ENCODE data around the gene PRODH2.
A peak's percentile ranks its signal among the peaks of the same experiment; 100 is the strongest.
"Not testable (repeated sequence)": the region's sequence is repeated elsewhere in the genome, so short reads cannot be mapped to it uniquely, and the experiment has no call there.

The PRODH2 gene

DNA sequence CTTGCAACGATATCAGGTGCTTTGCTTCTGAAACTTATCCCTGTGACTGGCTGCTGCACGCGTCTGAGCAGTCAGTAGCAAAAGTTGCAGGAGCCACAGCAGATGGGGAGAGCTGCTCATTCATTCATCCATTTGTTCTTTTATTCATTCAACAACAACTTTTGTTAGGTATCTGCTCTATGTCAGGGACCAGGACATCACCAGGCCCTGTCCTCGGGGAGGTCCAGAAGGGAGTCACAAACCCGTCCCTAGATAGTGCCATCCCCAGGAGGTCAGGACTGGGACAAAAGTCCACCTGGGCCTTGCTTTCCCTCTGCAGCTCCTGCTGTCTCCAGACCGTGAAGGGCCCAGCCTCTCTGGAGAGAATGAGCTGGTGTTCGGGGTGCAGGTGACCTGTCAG, 34.7 kb downstream of the PRODH2 start:
- no peak for DNase-seq

DNA sequence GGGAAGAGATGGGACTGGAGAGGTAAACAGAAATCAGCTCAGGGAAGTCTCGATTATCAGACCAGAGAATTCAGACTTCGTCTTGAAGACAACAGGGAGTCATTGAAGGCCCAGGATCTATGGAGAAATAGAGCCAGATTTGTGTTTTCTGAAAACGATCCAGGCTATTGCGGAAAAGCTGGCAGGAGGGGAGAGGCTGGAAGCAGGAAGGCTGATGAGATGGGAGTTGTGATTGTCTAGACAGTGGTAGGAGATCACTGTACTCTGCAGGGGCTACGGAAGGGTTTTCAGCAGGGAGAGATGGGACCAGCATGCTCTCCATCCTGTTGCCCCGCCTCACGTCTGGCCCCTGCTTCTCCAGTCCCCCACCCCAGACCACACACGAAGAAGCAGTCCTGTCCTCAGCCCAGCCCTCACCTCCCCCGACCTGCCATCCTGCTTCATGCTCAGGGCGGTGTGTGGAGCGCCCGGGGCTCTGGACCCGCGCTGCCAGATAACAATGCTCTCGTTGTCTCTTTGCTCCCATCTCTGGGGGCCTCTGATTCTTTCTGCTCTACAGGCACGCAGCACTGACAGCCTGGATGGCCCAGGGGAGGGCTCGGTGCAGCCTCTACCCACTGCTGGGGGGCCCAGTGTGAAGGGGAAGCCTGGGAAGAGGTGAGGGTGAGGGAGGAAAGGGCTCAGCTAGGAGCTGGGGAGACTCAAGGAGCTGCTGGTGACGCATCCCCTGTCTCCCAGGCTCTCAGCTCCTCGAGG, 35.4 kb downstream of the PRODH2 start:
- DNase-seq, result no peak

GRCh38 chr19:35776102-35776788, 36.4 kb downstream of the PRODH2 start:
- no peak for DNase-seq

- peak; percentile 99 for DNase-seq
Observed at GRCh38 chr19:35775298-35776101, 37.1 kb downstream of the PRODH2 start, which contains the start of gene ARHGAP33. ARHGAP33 (plus strand) TSS chr19:35775564; CDS start chr19:35775659, 95 bp downstream.

DNA sequence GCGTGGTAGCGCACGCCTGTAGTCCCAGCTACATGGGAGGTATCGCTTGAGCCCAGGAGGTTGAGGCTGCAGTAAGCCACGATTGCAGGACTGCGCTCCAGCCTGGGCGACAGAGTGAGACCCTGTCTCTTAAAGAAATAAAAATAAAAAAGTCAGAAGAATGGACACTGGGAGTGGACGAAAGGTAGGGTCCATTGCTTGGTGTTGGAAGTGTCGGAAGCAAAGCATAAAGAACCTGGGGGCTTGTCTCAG, 37.7 kb downstream of the PRODH2 start:
- no peak for DNase-seq

DNA sequence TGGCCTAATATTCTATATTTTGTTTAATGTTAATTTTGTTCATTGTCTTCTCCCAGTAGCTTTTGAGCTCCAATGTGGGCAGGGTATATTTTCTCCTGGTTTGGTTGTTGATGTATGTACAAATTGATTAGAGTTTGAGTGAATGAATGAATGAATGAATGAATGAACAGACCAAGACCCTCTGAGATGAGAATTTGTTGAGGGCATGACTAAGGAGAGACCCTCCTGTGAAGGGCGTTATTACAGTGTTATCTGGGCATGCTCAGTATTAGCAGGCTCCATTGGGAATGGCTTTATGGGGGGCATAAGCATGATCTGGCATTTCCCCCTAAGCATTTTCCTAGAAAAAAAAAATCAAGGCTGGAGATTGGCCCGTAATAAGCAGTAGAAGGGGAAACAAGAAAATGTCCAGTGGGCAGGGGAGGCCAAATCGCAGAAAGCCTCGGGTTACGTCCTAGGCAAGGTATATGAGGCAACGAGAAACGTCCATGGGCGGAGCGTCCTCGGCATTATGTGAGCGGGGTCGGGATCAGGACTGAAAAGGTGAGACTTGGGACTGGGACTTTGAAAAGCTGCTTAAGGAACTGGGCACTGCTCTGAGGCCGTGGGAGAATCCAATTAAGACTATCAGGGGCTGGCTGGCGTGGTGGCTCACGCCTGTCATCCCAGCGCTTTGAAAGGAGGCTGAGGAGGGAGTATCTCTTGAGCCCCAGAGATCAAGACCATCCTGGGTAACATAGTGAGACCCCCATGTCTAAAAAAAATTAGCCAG, 38.2 kb downstream of the PRODH2 start:
- DNase-seq, result no peak

- DNase-seq, result no peak
Observed at GRCh38 chr19:35773020-35773806, 39.4 kb downstream of the PRODH2 start.

DNA sequence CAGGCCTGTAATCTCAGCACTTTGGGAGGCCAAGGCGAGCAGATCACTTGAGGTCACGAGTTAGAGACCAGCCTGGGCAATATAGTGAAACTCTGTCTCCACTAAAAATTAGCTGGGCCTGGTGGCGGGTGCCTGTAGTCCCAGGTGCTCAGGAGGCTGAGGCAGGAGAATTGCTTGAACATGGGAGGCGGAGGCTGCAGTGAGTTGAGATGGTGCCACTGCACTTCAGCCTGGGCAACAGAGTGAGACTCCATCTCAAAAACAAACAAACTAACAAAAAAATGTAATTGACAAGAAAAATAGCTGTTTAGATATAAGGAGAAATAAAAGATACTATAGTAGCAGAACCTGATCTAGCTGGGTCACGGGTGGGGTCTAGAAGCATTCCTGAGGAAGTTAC, 40.3 kb downstream of the PRODH2 start:
- DNase-seq, result not testable (repeated sequence)

DNA sequence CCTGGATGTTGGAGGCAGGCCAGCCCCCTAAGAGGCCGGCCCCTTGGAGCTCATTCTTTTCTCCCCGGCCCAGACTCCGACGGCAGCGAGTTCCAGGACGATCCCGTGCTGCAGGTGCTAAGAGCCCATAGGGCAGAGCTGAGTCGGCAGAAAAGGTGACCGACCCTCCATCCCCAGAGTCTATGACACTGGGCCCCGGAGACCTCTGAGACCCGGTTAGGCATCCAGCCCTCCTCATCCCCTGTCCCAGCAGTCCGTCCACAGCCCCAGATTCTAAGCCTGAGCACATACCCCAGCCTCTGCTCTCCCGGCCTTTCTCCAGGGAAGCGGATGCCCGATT, 44.6 kb downstream of the PRODH2 start:
- no peak for DNase-seq

- DNase-seq, result no peak
Observed at GRCh38 chr19:35767288-35768081, 45.2 kb downstream of the PRODH2 start.

DNA sequence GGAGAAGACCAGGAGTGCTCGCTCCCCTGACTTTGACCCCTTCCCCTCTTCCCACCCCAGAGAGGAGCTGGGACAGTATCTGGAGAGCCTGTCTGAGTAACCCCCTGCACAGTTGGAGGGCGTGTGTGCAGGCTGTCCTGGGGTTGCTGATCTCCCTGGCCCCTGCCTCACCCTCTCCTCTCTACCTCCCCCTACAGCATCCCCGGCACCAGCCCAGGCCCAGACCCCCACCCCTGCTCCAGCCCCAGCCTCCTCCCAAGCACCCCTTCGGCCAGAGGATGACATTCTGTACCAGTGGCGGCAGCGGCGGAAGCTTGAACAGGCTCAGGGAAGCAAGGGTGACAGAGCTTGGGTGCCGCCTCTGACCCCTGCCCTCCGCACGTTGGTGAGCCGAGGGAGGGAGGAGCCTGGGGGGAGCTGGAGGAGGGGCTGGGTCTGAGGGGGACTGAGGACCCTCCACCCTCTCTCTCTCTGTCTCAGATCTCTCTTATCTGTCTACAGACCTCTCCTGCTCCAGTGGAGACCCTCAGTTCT, 46.0 kb downstream of the PRODH2 start:
- no peak for DNase-seq

DNA sequence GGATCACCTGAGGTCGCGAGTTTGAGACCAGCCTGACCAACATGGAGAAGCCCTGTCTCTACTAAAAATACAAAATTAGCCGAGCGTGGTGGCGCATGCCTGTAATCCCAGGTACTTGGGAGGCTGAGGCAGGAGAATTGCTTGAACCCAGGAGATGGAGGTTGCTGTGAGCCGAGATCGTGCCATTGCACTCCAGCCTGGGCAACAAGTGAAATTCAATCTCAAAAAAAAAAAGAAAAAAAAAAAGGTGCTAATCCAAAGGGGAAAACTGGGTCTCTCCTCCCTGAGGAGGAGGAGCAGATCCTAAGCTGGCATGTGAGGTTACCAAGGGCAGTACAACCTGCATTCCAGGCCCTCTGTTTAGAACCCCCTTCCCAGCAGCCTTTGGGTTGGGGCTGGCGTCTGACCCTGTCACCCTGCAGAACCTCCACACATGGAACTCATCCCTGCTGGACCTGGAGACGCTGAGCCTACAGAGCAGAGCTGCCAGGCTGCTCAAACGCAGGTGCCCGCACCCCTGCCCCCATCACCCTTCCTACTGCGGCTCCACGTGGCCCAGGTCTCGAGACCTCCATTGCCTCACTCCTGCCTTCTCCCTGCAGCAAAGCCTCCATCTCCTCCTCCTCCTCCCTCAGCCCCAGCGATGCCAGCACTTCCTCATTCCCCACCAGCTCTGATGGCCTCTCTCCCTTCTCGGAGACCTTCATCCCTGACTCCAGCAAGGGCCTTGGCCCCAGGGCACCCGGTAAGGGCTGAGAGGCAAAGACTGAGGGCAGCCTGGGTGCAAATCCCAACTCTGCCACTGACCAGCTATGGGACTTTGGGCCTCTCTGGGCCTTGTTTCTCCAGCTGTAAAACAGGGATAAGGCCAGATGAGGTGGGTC, 48.0 kb downstream of the PRODH2 start:
- no peak for DNase-seq

- no peak for DNase-seq
Observed at GRCh38 chr19:35760711-35761349, 51.8 kb downstream of the PRODH2 start.

- no peak for DNase-seq
Observed at GRCh38 chr19:35759697-35760096, 52.9 kb downstream of the PRODH2 start.

DNA sequence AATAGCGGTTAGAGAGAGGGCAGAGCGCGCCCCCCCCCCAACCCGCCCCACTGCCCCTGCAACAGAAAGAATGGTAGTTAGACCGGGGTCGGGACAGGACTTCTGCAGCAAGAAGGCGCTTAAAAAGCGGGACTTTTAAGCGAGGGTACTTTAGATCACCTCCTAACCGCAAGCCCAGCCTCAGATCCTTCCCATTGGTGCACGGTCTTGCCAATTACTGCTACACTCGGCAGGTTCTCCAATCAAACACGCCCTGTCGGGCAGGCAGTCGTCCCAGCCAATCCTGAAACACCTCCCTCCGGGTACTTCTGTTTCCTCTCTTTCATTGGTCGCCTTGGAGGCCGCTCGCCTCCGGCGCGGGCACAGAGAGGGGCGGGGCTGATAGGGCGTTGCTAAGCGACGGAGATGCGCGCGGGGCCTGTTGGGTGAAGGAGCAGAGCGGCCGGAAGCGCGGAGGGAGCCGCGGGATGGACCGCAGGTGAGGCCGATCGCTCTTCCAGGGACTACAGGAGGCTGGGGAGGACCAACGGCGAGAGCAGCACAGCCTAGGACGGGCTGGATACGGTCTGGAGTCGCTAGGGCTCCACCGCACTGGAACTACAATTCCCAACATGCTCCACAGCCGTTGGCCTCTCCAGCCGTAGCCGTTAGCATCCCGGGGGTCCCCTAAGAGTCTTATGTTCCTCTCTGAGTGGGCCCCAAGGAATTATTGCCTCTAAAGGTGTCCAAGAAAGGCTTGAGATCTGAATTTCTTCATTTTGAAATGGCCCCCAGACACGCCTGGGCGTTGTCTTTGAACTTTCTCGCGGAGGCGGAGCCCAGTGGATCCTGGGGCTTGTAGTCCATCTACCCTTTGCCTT, 54.7 kb downstream of the PRODH2 start, which contains the start of gene PROSER3:
Gene PROSER3 (plus strand): TSS at position 428 of the 860 bp plus-strand sequence. CDS start 40 bp downstream, at position 468.
- peak; percentile 99 for DNase-seq

GRCh38 chr19:35757231-35757748, 55.4 kb downstream of the PRODH2 start:
- DNase-seq, result peak; percentile 44

GRCh38 chr19:35756377-35757230, 56.0 kb downstream of the PRODH2 start, which contains the start of gene HSPB6:
HSPB6 (minus strand) TSS chr19:35757029; CDS start chr19:35757008, 21 bp downstream.
- no peak for DNase-seq
